HG03342 (cell line): Measurements from ENCODE around the gene RAD9A.
"Not testable (repeated sequence)": the region's sequence is repeated elsewhere in the genome, so short reads cannot be mapped to it uniquely, and the experiment has no call there.

ENCODE experiments used
- ATAC-seq: cut with Tn5 transposase; IDR thresholded peaks from one replicate; pipeline ENCODE4 v1.9.1; 2021; ENCODE audit warnings: mild to moderate bottlenecking, moderate library complexity; ENCODE audit not compliant: unreplicated experiment

The RAD9A gene

GRCh38 chr11:67421430-67422031, 29.7 kb downstream of the RAD9A start:
- no peak for ATAC-seq

- ATAC-seq = no peak
Observed at GRCh38 chr11:67422891-67423290, 31.1 kb downstream of the RAD9A start.

- ATAC-seq = no peak
Observed at GRCh38 chr11:67423466-67423865, 31.7 kb downstream of the RAD9A start.

GRCh38 chr11:67423891-67424613, 32.3 kb downstream of the RAD9A start:
- ATAC-seq = no peak

GRCh38 chr11:67427364-67427859, 35.6 kb downstream of the RAD9A start:
- ATAC-seq = not testable (repeated sequence)

- ATAC-seq = peak; percentile 72
Observed at GRCh38 chr11:67428052-67429001, 36.5 kb downstream of the RAD9A start, which contains the start of gene RPS6KB2. RPS6KB2 (plus strand) TSS chr11:67428494; CDS start chr11:67428546, 52 bp downstream.

GRCh38 chr11:67429038-67429668, 37.4 kb downstream of the RAD9A start:
- no peak for ATAC-seq

- no peak for ATAC-seq
Observed at GRCh38 chr11:67429722-67430121, 37.9 kb downstream of the RAD9A start.

- ATAC-seq = no peak
Observed at GRCh38 chr11:67431346-67432249, 39.8 kb downstream of the RAD9A start.

GRCh38 chr11:67432655-67433349, 41.0 kb downstream of the RAD9A start:
- ATAC-seq = no peak

- ATAC-seq = no peak
Observed at GRCh38 chr11:67433536-67434394, 42.0 kb downstream of the RAD9A start.

- ATAC-seq = no peak
Observed at GRCh38 chr11:67434395-67434881, 42.7 kb downstream of the RAD9A start.

GRCh38 chr11:67435031-67435726, 43.4 kb downstream of the RAD9A start:
- no peak for ATAC-seq

GRCh38 chr11:67435727-67436458, 44.1 kb downstream of the RAD9A start:
- ATAC-seq = no peak

GRCh38 chr11:67436459-67437081, 44.8 kb downstream of the RAD9A start:
- ATAC-seq = peak; percentile 40

GRCh38 chr11:67437082-67437808, 45.5 kb downstream of the RAD9A start, which contains the start of gene PTPRCAP:
PTPRCAP (minus strand) TSS chr11:67437682; CDS start chr11:67437619, 63 bp downstream.
- no peak for ATAC-seq
